Heart right ventricle (tissue), 16 donors: ENCODE data around the gene MEOX2. TPM values are rescaled to one million over a fixed set of nuclear protein-coding genes. Genes with fewer than 3 reads are reported as not detected.

Source experiments
- ATAC-seq, 8 donors: fragments of 200-7000 bp; cut with Tn5 transposase; one replicate each; pipeline ENCODE4 v1.9.1; 2020; ENCODE audit warnings: mild to moderate bottlenecking in 8 of 8, moderate library complexity in 8 of 8, moderate number of reproducible peaks in 1 of 8
- DNase-seq, 2 donors: peaks; one replicate each; pipeline ENCODE4 v3.0.0-alpha.2; 2020
- H3K27ac ChIP-seq, 10 donors: fragments of 200-600 bp; sonication (generic) in 2 of 10; one replicate each; pipeline versions ENCODE4 v1.5.0 to v1.8.0; 2020 to 2022; ENCODE audit warnings: mild to moderate bottlenecking in 3 of 10
- H3K27me3 ChIP-seq, 7 donors: fragments of 200-600 bp; one replicate each; pipeline ENCODE4 v1.8.0; 2021 to 2022; ENCODE audit warnings: mild to moderate bottlenecking in 2 of 7
- H3K36me3 ChIP-seq, 9 donors: fragments of 200-600 bp; sonication (generic) in 1 of 9; one replicate each; pipeline versions ENCODE4 v1.5.0 to v1.8.0; 2020 to 2022; ENCODE audit warnings: mild to moderate bottlenecking in 2 of 9
- H3K4me1 ChIP-seq, 9 donors: fragments of 200-600 bp; sonication (generic) in 1 of 9; one replicate each; pipeline versions ENCODE4 v1.5.0 to v1.8.0; 2020 to 2022; ENCODE audit warnings: mild to moderate bottlenecking in 4 of 9
- H3K4me3 ChIP-seq, 10 donors: fragments of 200-600 bp; sonication (generic) in 2 of 10; one replicate each; pipeline versions ENCODE4 v1.5.0 to v1.8.0; 2020 to 2022; ENCODE audit warnings: mild to moderate bottlenecking in 7 of 10, moderate library complexity in 2 of 10
- H3K9me3 ChIP-seq, 11 donors: fragments of 200-600 bp in 10 of 11; sonication (generic) in 2 of 11; one replicate each; pipeline versions ENCODE4 v1.5.0 to v1.8.0; 2013 to 2022; ENCODE audit warnings: mild to moderate bottlenecking in 2 of 11, control low read depth in 1 of 11, moderate library complexity in 1 of 11
- CTCF ChIP-seq, 9 donors: fragments of 200-600 bp; sonication (generic) in 2 of 9; IDR thresholded peaks; one replicate each; pipeline versions ENCODE4 v1.5.0 to v1.8.0; 2021 to 2022; ENCODE audit warnings: antibody characterized with exemption in 9 of 9, mild to moderate bottlenecking in 5 of 9, moderate library complexity in 1 of 9
- WGBS, 2 donors: extraction: QIAGEN DNeasy Blood & Tissue Kit; methylation state at CpG; one replicate each; pipeline ENCODE4 v1.1.7; 2013; ENCODE audit warnings: inconsistent platforms in 1 of 2; 5-methylcytosine and 5-hydroxymethylcytosine counted together
- intact Hi-C, 10 donors: fragments of 100-400 bp; cut with DNase I; formaldehyde crosslinking; loops; one replicate each; pipeline versions ENCODE4 v1.11.1 to v1.14.2; 2022
- polyA plus RNA-seq, 2 donors: library from polyadenylated mRNA; stranded (reverse); fragments of 200-250 nt; gene quantifications; one replicate each; pipeline ENCODE4 v1.2.3, GENCODE V29; 2013
- total RNA-seq, 10 donors: library from RNA; stranded (reverse); fragmentation: NEBNext Ultra II Directional in 3 of 10; extraction: Animal tissue kit (Norgen Biotek cat#: 25700) in 3 of 10; gene quantifications; one replicate each; pipeline versions ENCODE4 v1.2.1 to v1.2.4, GENCODE V29; 2021 to 2023
- donor health status: Arrhythmogenic right ventricular cardiomyopathy.
- donor health status: ischemic (EF 13 %, LVEDD 7.1; RV severe dilation, severe dysfunction).
- donor health status: healthy with polysubstance abuse.
- donor health status: DM: no; HTN: yes; CAD: no.
- donor health status: DM: no; HTN: no; CAD: no.
- donor health status: ischemic (EF 25% LVEDD 6.9; RV normal size, moderate dysfunction).
- donor health status: ischemic (EF 25% LVEDD 5.7; RV mildly dilated, moderate dysfunction).
- donor health status: healthy.
- donor health status: DM: yes; HTN: yes; CAD: no.
- donor health status: Ischemic cardiomyopathy.
- donor health status: ischemic (EF 35%, LVEDD 5.7; RV mildly dilated, moderate dysfunction).
- donor health status: nonischemic (EF 11% LVEDD 7.7; RV severe dilation, severe dysfunction).
- donor health status: DM: yes; HTN: yes; CAD: no.
- donor health status: PGD.
- donor health status: ischemic (EF 29% LVEDD 5.4; RV normal size, mild dysfunction).
- donor health status: nonischemic (EF 23%, LVEDD 6.1; RV moderate dilation, normal function).

MEOX2 gene
- total and polyA plus RNA-seq, 12 donors = 5.2 to 14.1 (median 7.9) TPM

GRCh38 chr7:15720849-15721471 is 34.5 kb upstream of the MEOX2 start:
- H3K27ac ChIP-seq = peak overlapping the region in 3 of 10 donors; percentile 5 to 34 (median 9)
- WGBS, 2 donors = 58 to 65% methylated on average over 5 of the region's 5 CpGs
- no peaks in the 10 kb centered on the region for H3K36me3 ChIP-seq
- no peak for ATAC-seq
- H3K27me3 ChIP-seq = no peaks in the 10 kb centered on the region
- H3K9me3 ChIP-seq = no peaks in the 10 kb centered on the region
- no peak overlapping the region for H3K4me3 ChIP-seq
- peak; percentile 38 to 89 (median 72) for TF ChIP-seq CTCF (IDR thresholded peaks at IDR 0.05)
- peaks cover 0 to 17% (median 4%) of the 10 kb centered on the region in 9 donors for H3K4me1 ChIP-seq
- intact Hi-C loops = loop anchor here in 7 of 10 donors (2.0 to 10.0 kb wide), 6 partner anchors 34 to 396 kb away; partner anchors contain the start of gene MEOX2 (in 2 of the 7)
- DNase-seq = peak in 1 of 2 donors; percentile 52

- intact Hi-C loops = loop anchor here in 3 of 10 donors (5.0 kb wide), 3 partner anchors 348 to 392 kb away; no protein-coding TSS in a partner anchor
- 90 to 97% methylated on average over 1 of the region's 1 CpG for WGBS, 2 donors
- H3K4me3 ChIP-seq = no peak overlapping the region
- H3K27ac ChIP-seq = no peak overlapping the region
- no peaks in the 10 kb centered on the region for H3K27me3 ChIP-seq
- peaks cover 0 to 16% (median 4%) of the 10 kb centered on the region in 9 donors for H3K4me1 ChIP-seq
- H3K36me3 ChIP-seq = no peaks in the 10 kb centered on the region
- ATAC-seq (no peak), DNase-seq (no peak)
- no peaks in the 10 kb centered on the region for H3K9me3 ChIP-seq
- TF ChIP-seq CTCF (IDR thresholded peaks at IDR 0.05) = no peak
These were observed 32.8 kb upstream of the MEOX2 start for GRCh38 chr7:15719311-15719710.

GRCh38 chr7:15715435-15715834 is 29.0 kb upstream of the MEOX2 start:
- no peaks in the 10 kb centered on the region for H3K36me3 ChIP-seq
- no peaks in the 10 kb centered on the region for H3K27me3 ChIP-seq
- H3K9me3 ChIP-seq = peaks cover 0 to 6% (median 0%) of the 10 kb centered on the region in 11 donors
- ATAC-seq = no peak
- intact Hi-C loops = loop anchor here in 3 of 10 donors (5.0 kb wide), 3 partner anchors 352 to 388 kb away; no protein-coding TSS in a partner anchor
- no peaks in the 10 kb centered on the region for H3K4me1 ChIP-seq
- 59 to 61% methylated on average over 2 of the region's 2 CpGs for WGBS, 2 donors
- peak in 2 of 9 donors; percentile 13 to 27 for TF ChIP-seq CTCF (IDR thresholded peaks at IDR 0.05)
- no peak overlapping the region for H3K4me3 ChIP-seq
- no peak overlapping the region for H3K27ac ChIP-seq
- DNase-seq = no peak

- DNase-seq = no peak
- H3K27me3 ChIP-seq = no peaks in the 10 kb centered on the region
- ATAC-seq = no peak
- H3K9me3 ChIP-seq = peaks cover 0 to 6% (median 0%) of the 10 kb centered on the region in 11 donors
- H3K4me1 ChIP-seq = no peaks in the 10 kb centered on the region
- intact Hi-C loops = no loop called here
- H3K36me3 ChIP-seq = no peaks in the 10 kb centered on the region
- no peak overlapping the region for H3K27ac ChIP-seq
- H3K4me3 ChIP-seq = no peak overlapping the region
- no peak for TF ChIP-seq CTCF (IDR thresholded peaks at IDR 0.05)
- WGBS, 2 donors = 85 to 88% methylated on average over 3 of the region's 3 CpGs
These were observed 23.5 kb upstream of the MEOX2 start for GRCh38 chr7:15709978-15710377.
